ENCODE measurements around the gene ARHGEF28. TPM values are rescaled to one million over a fixed set of nuclear protein-coding genes. Genes with fewer than 3 reads are reported as not detected.

ARHGEF28 gene
- total RNA-seq, 4 donors from 2014 or later = 30.9 to 54.7 (median 36.2) TPM

DNA sequence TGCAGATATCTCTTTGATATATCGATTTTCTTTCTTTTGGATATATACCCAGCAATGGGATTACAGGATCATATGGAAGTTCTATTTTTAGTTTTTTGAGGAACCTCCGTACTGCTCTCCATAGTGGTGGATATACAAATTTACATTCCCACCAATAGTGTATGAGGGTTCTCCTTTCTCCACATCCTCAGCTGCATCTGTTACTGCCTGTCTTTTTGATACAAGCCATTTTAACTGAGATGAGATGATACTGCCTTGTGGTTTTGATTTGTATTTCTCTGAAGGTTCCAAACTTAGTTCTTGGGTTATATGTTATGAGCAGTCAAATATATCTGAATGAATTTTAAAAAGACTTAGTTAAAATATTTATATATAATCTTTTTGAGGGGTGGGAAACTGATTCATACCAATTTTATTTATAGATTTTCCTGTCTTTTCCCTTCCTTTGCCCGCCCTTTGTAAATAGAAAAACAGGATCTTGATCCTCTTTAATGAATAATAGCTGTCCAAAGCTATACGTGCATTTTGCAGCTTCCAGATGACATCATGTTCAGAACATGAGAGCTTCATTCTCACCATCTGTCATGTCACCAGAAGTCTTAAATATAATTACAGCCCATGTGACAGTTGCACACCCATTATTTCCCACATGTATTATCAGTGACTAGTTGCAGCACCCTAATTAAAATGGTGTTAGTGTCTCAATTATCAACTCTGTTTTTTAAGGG is 6.2 kb upstream of the ARHGEF28 start:
- no peak for TF ChIP-seq POLR2A (IDR thresholded peaks at IDR 0.05)
- TF ChIP-seq, protein P1, sequence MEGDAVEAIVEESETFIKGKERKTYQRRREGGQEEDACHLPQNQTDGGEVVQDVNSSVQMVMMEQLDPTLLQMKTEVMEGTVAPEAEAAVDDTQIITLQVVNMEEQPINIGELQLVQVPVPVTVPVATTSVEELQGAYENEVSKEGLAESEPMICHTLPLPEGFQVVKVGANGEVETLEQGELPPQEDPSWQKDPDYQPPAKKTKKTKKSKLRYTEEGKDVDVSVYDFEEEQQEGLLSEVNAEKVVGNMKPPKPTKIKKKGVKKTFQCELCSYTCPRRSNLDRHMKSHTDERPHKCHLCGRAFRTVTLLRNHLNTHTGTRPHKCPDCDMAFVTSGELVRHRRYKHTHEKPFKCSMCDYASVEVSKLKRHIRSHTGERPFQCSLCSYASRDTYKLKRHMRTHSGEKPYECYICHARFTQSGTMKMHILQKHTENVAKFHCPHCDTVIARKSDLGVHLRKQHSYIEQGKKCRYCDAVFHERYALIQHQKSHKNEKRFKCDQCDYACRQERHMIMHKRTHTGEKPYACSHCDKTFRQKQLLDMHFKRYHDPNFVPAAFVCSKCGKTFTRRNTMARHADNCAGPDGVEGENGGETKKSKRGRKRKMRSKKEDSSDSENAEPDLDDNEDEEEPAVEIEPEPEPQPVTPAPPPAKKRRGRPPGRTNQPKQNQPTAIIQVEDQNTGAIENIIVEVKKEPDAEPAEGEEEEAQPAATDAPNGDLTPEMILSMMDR (IDR thresholded peaks at IDR 0.05) = no peak
- intact Hi-C loops (cut with DNase I; ENCODE audit: low total_unique reads) = no loop called here
- WGBS, 2 donors = 51 to 55% methylated on average over 4 of the region's 4 CpGs
- no peak overlapping the region for H3K4me3 ChIP-seq (ENCODE audit: low read depth, poor library complexity, severe bottlenecking)
- no peak for DNase-seq (ENCODE audit: low spot score in 2 of 2)

- 81 to 90% methylated on average over 1 of the region's 1 CpG for WGBS, 2 donors
- no peak for TF ChIP-seq POLR2A (IDR thresholded peaks at IDR 0.05)
- TF ChIP-seq, protein P1 (IDR thresholded peaks at IDR 0.05) = no peak
- H3K4me3 ChIP-seq (ENCODE audit: low read depth, poor library complexity, severe bottlenecking) = no peak overlapping the region
- intact Hi-C loops (cut with DNase I; ENCODE audit: low total_unique reads) = no loop called here
- DNase-seq (ENCODE audit: low spot score in 2 of 2) = no peak
Observed at GRCh38 chr5:73620334-73620687, 5.7 kb upstream of the ARHGEF28 start.

DNA sequence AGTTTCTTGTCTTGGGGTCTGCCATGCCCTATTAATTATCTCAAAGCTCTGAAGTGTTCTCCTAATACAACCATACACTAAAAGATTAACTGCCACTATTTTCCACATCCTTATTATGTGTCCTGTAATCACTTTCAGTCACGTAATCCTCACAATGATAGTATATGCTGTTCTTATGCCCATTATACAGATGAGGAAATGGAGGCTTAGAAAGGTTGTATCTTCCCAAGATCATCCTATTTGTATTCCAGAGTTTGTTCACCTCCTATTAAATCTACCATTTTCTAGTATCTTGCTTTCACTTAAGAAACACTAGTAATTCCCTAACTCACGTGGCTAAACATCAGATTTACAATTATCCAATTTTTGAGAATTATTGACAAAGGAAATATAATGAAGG is 2.9 kb upstream of the ARHGEF28 start:
- DNase-seq (ENCODE audit: low spot score in 2 of 2) = no peak
- H3K4me3 ChIP-seq (ENCODE audit: low read depth, poor library complexity, severe bottlenecking) = no peak overlapping the region
- WGBS, 2 donors = 95 to 97% methylated on average over 2 of the region's 2 CpGs
- intact Hi-C loops (cut with DNase I; ENCODE audit: low total_unique reads) = no loop called here
- no peak for TF ChIP-seq POLR2A (IDR thresholded peaks at IDR 0.05)
- TF ChIP-seq, protein P1 (IDR thresholded peaks at IDR 0.05) = no peak

DNA sequence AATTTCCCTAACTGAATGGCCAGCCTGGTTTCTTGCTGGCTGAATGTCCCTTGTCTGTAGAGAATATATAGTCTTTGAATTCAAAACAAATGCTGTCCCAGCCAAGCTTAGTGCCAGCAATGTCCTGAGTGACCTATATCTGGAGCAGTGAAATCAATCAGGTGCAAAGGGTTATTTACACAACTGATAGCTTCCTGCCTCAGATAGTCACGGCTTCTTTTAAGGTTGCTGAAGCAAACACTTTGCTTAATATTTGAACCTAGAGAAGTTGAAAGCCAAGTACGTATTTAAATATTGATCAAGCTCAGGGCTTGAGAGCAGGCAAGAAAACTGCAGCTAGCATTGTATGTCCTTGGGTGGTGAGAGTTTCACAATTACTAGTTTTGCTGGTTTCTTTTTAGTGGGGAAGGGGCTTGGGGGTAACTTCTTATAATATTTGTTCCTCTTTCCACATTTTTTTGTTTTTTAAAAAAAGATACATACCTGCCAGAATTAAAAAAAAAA is 2.0 kb upstream of the ARHGEF28 start:
- no peak for TF ChIP-seq POLR2A (IDR thresholded peaks at IDR 0.05)
- TF ChIP-seq, protein P1 (IDR thresholded peaks at IDR 0.05) = peak in 1 of 3 donors; percentile 34
- DNase-seq (ENCODE audit: low spot score in 2 of 2) = no peak
- 84 to 93% methylated on average over 2 of the region's 2 CpGs for WGBS, 2 donors

GRCh38 chr5:73624888-73625287 is 1.1 kb upstream of the ARHGEF28 start:
- 84 to 85% methylated on average over 6 of the region's 6 CpGs for WGBS, 2 donors
- intact Hi-C loops (cut with DNase I; ENCODE audit: low total_unique reads) = no loop called here
- no peak overlapping the region for H3K4me3 ChIP-seq (ENCODE audit: low read depth, poor library complexity, severe bottlenecking)
- no peak for DNase-seq (ENCODE audit: low spot score in 2 of 2)
- TF ChIP-seq, protein P1 (IDR thresholded peaks at IDR 0.05) = no peak
- no peak for TF ChIP-seq POLR2A (IDR thresholded peaks at IDR 0.05)

More for the DNA sequence above, 2.0 kb upstream of the ARHGEF28 start:
- H3K4me3 ChIP-seq (ENCODE audit: low read depth, poor library complexity, severe bottlenecking) = no peak overlapping the region
- intact Hi-C loops (cut with DNase I; ENCODE audit: low total_unique reads) = no loop called here
